Measurements from ENCODE around the gene TEX10.

Gene TEX10

DNA sequence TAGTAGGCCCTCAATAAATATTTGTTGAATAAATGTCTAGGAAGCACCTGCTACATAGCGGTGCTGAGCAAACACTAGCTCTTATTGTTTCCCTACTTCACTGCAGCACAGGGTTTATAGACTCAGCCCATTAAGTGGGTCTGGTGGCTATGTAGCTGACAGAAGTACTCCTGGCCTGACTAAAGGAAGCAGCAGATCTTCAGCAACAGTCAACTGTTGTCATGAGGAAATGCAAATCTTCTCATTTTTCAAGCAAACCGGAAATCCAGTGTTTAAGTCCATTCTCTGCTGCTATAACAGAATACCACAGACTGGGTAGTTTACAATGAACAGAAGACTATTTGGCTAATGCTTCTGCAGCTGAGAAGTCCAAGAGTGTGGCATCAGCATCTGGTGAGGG, 2.8 kb upstream of the TEX10 start (continued):
- TF ChIP-seq ZNF155 (tag by site-specific recombination; IDR thresholded peaks at IDR 0.05) (no peak), ZNF169 (tag by site-specific recombination; IDR thresholded peaks at IDR 0.05) (no peak), ZNF175 (tag by site-specific recombination; IDR thresholded peaks at IDR 0.05) (no peak), KLF10 (tag by site-specific recombination; IDR thresholded peaks at IDR 0.05) (no peak), ZNF302 (tag by site-specific recombination; IDR thresholded peaks at IDR 0.05; ENCODE audit: low read depth) (no peak)
- TF ChIP-seq, protein P1, sequence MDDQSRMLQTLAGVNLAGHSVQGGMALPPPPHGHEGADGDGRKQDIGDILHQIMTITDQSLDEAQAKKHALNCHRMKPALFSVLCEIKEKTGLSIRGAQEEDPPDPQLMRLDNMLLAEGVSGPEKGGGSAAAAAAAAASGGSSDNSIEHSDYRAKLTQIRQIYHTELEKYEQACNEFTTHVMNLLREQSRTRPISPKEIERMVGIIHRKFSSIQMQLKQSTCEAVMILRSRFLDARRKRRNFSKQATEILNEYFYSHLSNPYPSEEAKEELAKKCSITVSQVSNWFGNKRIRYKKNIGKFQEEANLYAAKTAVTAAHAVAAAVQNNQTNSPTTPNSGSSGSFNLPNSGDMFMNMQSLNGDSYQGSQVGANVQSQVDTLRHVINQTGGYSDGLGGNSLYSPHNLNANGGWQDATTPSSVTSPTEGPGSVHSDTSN (CRISPR knock-in tag; IDR thresholded peaks at IDR 0.05), result no peak
- TF ChIP-seq, protein P2, sequence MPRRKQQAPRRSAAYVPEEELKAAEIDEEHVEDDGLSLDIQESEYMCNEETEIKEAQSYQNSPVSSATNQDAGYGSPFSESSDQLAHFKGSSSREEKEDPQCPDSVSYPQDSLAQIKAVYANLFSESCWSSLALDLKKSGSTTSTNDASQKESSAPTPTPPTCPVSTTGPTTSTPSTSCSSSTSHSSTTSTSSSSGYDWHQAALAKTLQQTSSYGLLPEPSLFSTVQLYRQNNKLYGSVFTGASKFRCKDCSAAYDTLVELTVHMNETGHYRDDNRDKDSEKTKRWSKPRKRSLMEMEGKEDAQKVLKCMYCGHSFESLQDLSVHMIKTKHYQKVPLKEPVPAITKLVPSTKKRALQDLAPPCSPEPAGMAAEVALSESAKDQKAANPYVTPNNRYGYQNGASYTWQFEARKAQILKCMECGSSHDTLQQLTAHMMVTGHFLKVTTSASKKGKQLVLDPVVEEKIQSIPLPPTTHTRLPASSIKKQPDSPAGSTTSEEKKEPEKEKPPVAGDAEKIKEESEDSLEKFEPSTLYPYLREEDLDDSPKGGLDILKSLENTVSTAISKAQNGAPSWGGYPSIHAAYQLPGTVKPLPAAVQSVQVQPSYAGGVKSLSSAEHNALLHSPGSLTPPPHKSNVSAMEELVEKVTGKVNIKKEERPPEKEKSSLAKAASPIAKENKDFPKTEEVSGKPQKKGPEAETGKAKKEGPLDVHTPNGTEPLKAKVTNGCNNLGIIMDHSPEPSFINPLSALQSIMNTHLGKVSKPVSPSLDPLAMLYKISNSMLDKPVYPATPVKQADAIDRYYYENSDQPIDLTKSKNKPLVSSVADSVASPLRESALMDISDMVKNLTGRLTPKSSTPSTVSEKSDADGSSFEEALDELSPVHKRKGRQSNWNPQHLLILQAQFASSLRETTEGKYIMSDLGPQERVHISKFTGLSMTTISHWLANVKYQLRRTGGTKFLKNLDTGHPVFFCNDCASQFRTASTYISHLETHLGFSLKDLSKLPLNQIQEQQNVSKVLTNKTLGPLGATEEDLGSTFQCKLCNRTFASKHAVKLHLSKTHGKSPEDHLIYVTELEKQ (tag by site-specific recombination; IDR thresholded peaks at IDR 0.05; ENCODE audit: borderline replicate concordance), result no peak

DNA sequence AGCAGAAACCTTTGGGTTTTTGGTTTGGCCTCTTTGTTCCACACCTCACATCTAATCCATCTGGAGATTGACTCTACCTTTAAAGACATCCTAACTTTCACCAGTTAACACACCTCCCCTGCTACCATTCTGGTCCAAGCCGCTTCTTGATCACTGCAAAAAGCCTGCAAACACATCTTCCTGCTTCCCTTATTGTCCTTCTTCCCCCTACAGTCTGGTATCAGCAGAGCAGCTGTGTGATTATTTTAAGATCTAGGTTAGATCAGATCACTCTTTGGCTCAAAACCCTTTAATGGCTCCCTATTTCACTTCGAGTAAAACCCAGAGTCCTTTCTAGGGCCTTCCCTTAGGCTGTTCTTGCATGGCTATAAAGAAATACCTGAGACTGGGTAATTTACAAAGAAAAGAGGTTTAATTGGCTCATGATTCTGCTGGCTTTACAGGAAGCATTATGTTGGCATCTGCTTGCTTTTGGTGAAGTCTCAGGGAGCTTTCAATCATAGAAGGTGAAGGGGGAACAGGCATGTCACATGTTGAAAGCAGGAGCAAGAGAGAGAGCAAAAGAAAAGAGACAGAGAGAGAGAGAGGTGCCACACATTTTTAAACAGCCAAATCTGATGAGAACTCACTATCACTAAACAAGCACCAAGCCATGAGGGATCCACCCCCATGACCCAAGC, 1.5 kb upstream of the TEX10 start:
- Histone ChIP-seq H3K4me3 (ENCODE audit: low read depth, low read length) (no peak overlapping the region), H3K4me1 (ENCODE audit: control insufficient read depth, insufficient read depth, low read length) (no peaks in the 10 kb centered on the region), H3K9me3 (ENCODE audit: control insufficient read depth, insufficient read depth, low read depth, low read length) (no peaks in the 10 kb centered on the region), H3K36me3 (ENCODE audit: control insufficient read depth in 2 of 2, insufficient read depth in 1 of 2, low read length in 2 of 2) (peaks cover 0 to 7% of the 10 kb centered on the region in 2 experiments; a peak in 1 of 3 replicates), H3K27ac (ENCODE audit: extremely low read depth, low read depth, low read length) (no peak overlapping the region)
- ChIA-PET CTCF (interaction anchor here (0.6 to 1.2 kb wide), 4 partner anchors 9 to 33 kb away, joined by 3 read pairs; no protein-coding TSS in a partner anchor), POLR2A (interaction anchor here (0.9 kb wide), 1 partner anchor 57 kb away, joined by 3 read pairs; no protein-coding TSS in a partner anchor)
- no peak for TF ChIP-seq ZNF561 (tag by site-specific recombination; IDR thresholded peaks at IDR 0.05; ENCODE audit: borderline replicate concordance)
- no peak for TF ChIP-seq TRIM28 (IDR thresholded peaks at IDR 0.05; ENCODE audit: borderline replicate concordance, low read length)
- TF ChIP-seq ZNF529 (tag by site-specific recombination; IDR thresholded peaks at IDR 0.05; ENCODE audit: insufficient replicate concordance), result no peak
- no peak for TF ChIP-seq ZNF391 (tag by site-specific recombination; IDR thresholded peaks at IDR 0.05; ENCODE audit: borderline replicate concordance, low read depth)
- TF ChIP-seq, protein P3, sequence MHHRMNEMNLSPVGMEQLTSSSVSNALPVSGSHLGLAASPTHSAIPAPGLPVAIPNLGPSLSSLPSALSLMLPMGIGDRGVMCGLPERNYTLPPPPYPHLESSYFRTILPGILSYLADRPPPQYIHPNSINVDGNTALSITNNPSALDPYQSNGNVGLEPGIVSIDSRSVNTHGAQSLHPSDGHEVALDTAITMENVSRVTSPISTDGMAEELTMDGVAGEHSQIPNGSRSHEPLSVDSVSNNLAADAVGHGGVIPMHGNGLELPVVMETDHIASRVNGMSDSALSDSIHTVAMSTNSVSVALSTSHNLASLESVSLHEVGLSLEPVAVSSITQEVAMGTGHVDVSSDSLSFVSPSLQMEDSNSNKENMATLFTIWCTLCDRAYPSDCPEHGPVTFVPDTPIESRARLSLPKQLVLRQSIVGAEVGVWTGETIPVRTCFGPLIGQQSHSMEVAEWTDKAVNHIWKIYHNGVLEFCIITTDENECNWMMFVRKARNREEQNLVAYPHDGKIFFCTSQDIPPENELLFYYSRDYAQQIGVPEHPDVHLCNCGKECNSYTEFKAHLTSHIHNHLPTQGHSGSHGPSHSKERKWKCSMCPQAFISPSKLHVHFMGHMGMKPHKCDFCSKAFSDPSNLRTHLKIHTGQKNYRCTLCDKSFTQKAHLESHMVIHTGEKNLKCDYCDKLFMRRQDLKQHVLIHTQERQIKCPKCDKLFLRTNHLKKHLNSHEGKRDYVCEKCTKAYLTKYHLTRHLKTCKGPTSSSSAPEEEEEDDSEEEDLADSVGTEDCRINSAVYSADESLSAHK (tag by site-specific recombination; IDR thresholded peaks at IDR 0.05), result no peak
- no peak for TF ChIP-seq REPIN1 (tag by site-specific recombination; IDR thresholded peaks at IDR 0.05; ENCODE audit: low read depth)
- no peak for TF ChIP-seq ZFP37 (tag by site-specific recombination; IDR thresholded peaks at IDR 0.05)
- no peak for TF ChIP-seq ZNF701 (tag by site-specific recombination; IDR thresholded peaks at IDR 0.05)
